C4-2B (cell line): ENCODE measurements around the gene CDH15.

ENCODE experiments used
- ZFX ChIP-seq: fragments of 450-650 bp; IDR thresholded peaks from 2 replicates; pipeline ENCODE4 v1.6.1; 2017
- TF ChIP-seq, protein P1 (sequence below): fragments of 450-650 bp; conservative IDR thresholded peaks from 2 replicates; pipeline ENCODE4 v1.5.1; 2017; ENCODE audit warnings: mild to moderate bottlenecking

DNA sequence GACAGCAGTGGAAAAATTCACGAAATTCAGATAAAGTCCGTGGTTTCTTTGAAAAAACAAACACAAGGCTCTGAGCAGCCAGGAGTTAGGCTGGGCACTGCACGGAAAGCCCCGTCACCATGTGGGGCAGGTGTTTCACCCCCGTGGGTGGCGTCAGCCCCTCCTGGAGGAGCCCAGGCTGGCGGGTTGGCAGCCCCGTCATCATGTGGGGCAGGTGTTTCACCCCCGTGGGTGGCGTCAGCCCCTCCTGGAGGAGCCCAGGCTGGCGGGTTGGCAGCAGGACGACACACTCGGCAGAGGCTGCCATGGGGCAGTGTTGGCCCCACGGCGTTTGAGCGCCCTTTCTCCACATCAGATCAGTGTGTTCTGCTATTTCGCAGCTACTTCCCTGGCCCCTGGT lies 39.8 kb upstream of the CDH15 start:
- TF ChIP-seq, protein P1, sequence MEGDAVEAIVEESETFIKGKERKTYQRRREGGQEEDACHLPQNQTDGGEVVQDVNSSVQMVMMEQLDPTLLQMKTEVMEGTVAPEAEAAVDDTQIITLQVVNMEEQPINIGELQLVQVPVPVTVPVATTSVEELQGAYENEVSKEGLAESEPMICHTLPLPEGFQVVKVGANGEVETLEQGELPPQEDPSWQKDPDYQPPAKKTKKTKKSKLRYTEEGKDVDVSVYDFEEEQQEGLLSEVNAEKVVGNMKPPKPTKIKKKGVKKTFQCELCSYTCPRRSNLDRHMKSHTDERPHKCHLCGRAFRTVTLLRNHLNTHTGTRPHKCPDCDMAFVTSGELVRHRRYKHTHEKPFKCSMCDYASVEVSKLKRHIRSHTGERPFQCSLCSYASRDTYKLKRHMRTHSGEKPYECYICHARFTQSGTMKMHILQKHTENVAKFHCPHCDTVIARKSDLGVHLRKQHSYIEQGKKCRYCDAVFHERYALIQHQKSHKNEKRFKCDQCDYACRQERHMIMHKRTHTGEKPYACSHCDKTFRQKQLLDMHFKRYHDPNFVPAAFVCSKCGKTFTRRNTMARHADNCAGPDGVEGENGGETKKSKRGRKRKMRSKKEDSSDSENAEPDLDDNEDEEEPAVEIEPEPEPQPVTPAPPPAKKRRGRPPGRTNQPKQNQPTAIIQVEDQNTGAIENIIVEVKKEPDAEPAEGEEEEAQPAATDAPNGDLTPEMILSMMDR: no peak
- TF ChIP-seq ZFX: no peak
